KMS-11 (cell line): ENCODE data around the gene PHPT1.
"Not testable (repeated sequence)": the region's sequence is repeated elsewhere in the genome, so short reads cannot be mapped to it uniquely, and the experiment has no call there.

ENCODE experiments used
- H2AFZ ChIP-seq: fragments of 200-600 bp; sonication (generic); 2 replicates; pipeline ENCODE4 v1.6.1; 2016; ENCODE audit warnings: antibody characterized with exemption, mixed run types, low read depth
- H3K27ac ChIP-seq: fragments of 200-600 bp; sonication (generic); 2 replicates; pipeline ENCODE4 v1.6.1; 2016; ENCODE audit warnings: mild to moderate bottlenecking, mixed run types
- H3K27me3 ChIP-seq: fragments of 200-600 bp; sonication (generic); 2 replicates; pipeline ENCODE4 v1.6.1; 2017; ENCODE audit warnings: mild to moderate bottlenecking, low read depth, mixed run types, moderate library complexity; ENCODE audit not compliant: insufficient read depth
- H3K36me3 ChIP-seq: fragments of 200-600 bp; sonication (generic); 2 replicates; pipeline ENCODE4 v1.6.1; 2017; ENCODE audit warnings: mild to moderate bottlenecking, mixed run types; ENCODE audit not compliant: insufficient read depth
- H3K4me1 ChIP-seq: fragments of 200-600 bp; sonication (generic); 2 replicates; pipeline ENCODE4 v1.6.1; 2016; ENCODE audit warnings: mild to moderate bottlenecking, low read depth, mixed run types; ENCODE audit not compliant: poor library complexity, severe bottlenecking
- H3K4me2 ChIP-seq: fragments of 200-600 bp; sonication (generic); 2 replicates; pipeline ENCODE4 v1.7.0; 2016; ENCODE audit warnings: mild to moderate bottlenecking, mixed run types
- H3K4me3 ChIP-seq: fragments of 200-600 bp; sonication (generic); IDR thresholded peaks from 2 replicates; pipeline ENCODE4 v1.6.1; 2017; ENCODE audit warnings: low read depth, low read length, mixed read lengths; ENCODE audit not compliant: insufficient read depth
- H3K79me2 ChIP-seq: fragments of 200-600 bp; sonication (generic); 2 replicates; pipeline ENCODE4 v1.6.1; 2016; ENCODE audit warnings: low read depth, mixed run types; ENCODE audit not compliant: insufficient read depth
- H3K9ac ChIP-seq: fragments of 200-600 bp; sonication (generic); 2 replicates; pipeline ENCODE4 v1.6.1; 2016; ENCODE audit warnings: mild to moderate bottlenecking, mixed run types
- H4K20me1 ChIP-seq: fragments of 200-600 bp; sonication (generic); 2 replicates; pipeline ENCODE4 v1.6.1; 2016; ENCODE audit warnings: mild to moderate bottlenecking, mixed run types; ENCODE audit not compliant: insufficient read depth
- TF ChIP-seq, protein P1 (sequence below): fragments of 200-600 bp; sonication (generic); conservative IDR thresholded peaks from 2 replicates; pipeline ENCODE4 v1.6.1; 2017; ENCODE audit warnings: low read depth, mild to moderate bottlenecking, antibody characterized with exemption, low read length, moderate library complexity, mixed read lengths

PHPT1 gene

GRCh38 chr9:136865041-136865767 is 16.0 kb downstream of the PHPT1 start:
- TF ChIP-seq, protein P1, sequence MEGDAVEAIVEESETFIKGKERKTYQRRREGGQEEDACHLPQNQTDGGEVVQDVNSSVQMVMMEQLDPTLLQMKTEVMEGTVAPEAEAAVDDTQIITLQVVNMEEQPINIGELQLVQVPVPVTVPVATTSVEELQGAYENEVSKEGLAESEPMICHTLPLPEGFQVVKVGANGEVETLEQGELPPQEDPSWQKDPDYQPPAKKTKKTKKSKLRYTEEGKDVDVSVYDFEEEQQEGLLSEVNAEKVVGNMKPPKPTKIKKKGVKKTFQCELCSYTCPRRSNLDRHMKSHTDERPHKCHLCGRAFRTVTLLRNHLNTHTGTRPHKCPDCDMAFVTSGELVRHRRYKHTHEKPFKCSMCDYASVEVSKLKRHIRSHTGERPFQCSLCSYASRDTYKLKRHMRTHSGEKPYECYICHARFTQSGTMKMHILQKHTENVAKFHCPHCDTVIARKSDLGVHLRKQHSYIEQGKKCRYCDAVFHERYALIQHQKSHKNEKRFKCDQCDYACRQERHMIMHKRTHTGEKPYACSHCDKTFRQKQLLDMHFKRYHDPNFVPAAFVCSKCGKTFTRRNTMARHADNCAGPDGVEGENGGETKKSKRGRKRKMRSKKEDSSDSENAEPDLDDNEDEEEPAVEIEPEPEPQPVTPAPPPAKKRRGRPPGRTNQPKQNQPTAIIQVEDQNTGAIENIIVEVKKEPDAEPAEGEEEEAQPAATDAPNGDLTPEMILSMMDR: no peak
- no peaks in the 10 kb centered on the region for H4K20me1 ChIP-seq
- no peaks in the 10 kb centered on the region for H3K27me3 ChIP-seq
- no peak overlapping the region for H3K4me3 ChIP-seq
- no peaks in the 10 kb centered on the region; the same call in 1 of the 2 replicates for H3K36me3 ChIP-seq
- peak overlapping the region; percentile 80 for H3K4me2 ChIP-seq
- no peak overlapping the region for H2AFZ ChIP-seq
- peaks cover 13% of the 10 kb centered on the region for H3K4me1 ChIP-seq
- no peak overlapping the region for H3K27ac ChIP-seq
- peaks cover 21% of the 10 kb centered on the region for H3K79me2 ChIP-seq
- H3K9ac ChIP-seq: no peak overlapping the region

- H4K20me1 ChIP-seq: no peaks in the 10 kb centered on the region
- TF ChIP-seq, protein P1: no peak
- no peaks in the 10 kb centered on the region; the same call in 1 of the 2 replicates for H3K36me3 ChIP-seq
- H3K4me2 ChIP-seq: peak overlapping the region; percentile 80
- no peak overlapping the region for H3K4me3 ChIP-seq
- peak overlapping the region; percentile 65; the same call in 1 of the 2 replicates for H3K9ac ChIP-seq
- H3K27ac ChIP-seq: no peak overlapping the region
- H3K79me2 ChIP-seq: peaks cover 21% of the 10 kb centered on the region
- H3K27me3 ChIP-seq: no peaks in the 10 kb centered on the region
- H2AFZ ChIP-seq: peak overlapping the region; percentile 59; the same call in 1 of the 2 replicates
- H3K4me1 ChIP-seq: peaks cover 13% of the 10 kb centered on the region
These were observed 16.5 kb downstream of the PHPT1 start for GRCh38 chr9:136865768-136866103.

- Histone ChIP-seq H3K9ac (peak overlapping the region; percentile 65; the same call in 1 of the 2 replicates), H3K4me1 (peaks cover 13% of the 10 kb centered on the region), H3K79me2 (peaks cover 21% of the 10 kb centered on the region), H3K4me2 (peak overlapping the region; percentile 4)
- H3K27ac ChIP-seq, H3K36me3 ChIP-seq, H3K27me3 ChIP-seq, H4K20me1 ChIP-seq, H2AFZ ChIP-seq, H3K4me3 ChIP-seq: not testable (repeated sequence)
These were observed 17.8 kb downstream of the PHPT1 start for GRCh38 chr9:136866898-136867421.

GRCh38 chr9:136867480-136867879 is 18.3 kb downstream of the PHPT1 start:
- Histone ChIP-seq H3K4me3 (no peak overlapping the region), H3K9ac (no peak overlapping the region), H3K27me3 (no peaks in the 10 kb centered on the region), H3K36me3 (no peaks in the 10 kb centered on the region; the same call in 1 of the 2 replicates), H3K4me1 (peaks cover 13% of the 10 kb centered on the region), H4K20me1 (no peaks in the 10 kb centered on the region), H3K27ac (no peak overlapping the region), H3K79me2 (peaks cover 21% of the 10 kb centered on the region), H2AFZ (no peak overlapping the region), H3K4me2 (peak overlapping the region; percentile 4; the same call in 1 of the 2 replicates)
- TF ChIP-seq, protein P1: no peak

- Histone ChIP-seq H3K9ac (no peak overlapping the region), H3K4me3 (no peak overlapping the region), H3K36me3 (no peaks in the 10 kb centered on the region; the same call in 1 of the 2 replicates), H3K79me2 (peaks cover 21% of the 10 kb centered on the region), H3K27ac (no peak overlapping the region), H3K4me1 (peaks cover 13% of the 10 kb centered on the region), H4K20me1 (no peaks in the 10 kb centered on the region), H3K27me3 (no peaks in the 10 kb centered on the region), H3K4me2 (no peak overlapping the region), H2AFZ (no peak overlapping the region)
- TF ChIP-seq, protein P1: no peak
These were observed 18.7 kb downstream of the PHPT1 start for GRCh38 chr9:136867917-136868316.
